HEK293 (cell line): ENCODE measurements around the gene OTOP3.

Experiments
- CTCF ChIA-PET: fragments of 350-600 bp; formaldehyde crosslinking; extraction: SDS; loops from one replicate; lab custom pipeline; 2021; ENCODE audit warnings: antibody characterized with exemption; lab: Yijun Ruan, JAX
- POLR2A ChIA-PET: fragments of 300-600 bp; formaldehyde crosslinking; extraction: SDS; loops from one replicate; lab custom pipeline; 2020; ENCODE audit warnings: antibody characterized with exemption, inconsistent platforms; lab: Yijun Ruan, JAX
- H3K27ac ChIP-seq: fragments of 200-500 bp; sonication (Bioruptor generic); 2 replicates; pipeline ENCODE4 v1.5.1; 2014; ENCODE audit warnings: low read depth, low read length, control low read depth, inconsistent platforms; ENCODE audit errors: extremely low read depth
- H3K36me3 ChIP-seq, 2 experiments: fragments of 200-500 bp in 1 of 2; sonication (Bioruptor generic) in 1 of 2; 1 replicate in 1 of 2; 2 replicates in 1 of 2; pipeline ENCODE4 v1.5.1; 2014 to 2017; ENCODE audit warnings: inconsistent platforms in 2 of 2, low read length in 2 of 2; ENCODE audit not compliant: control insufficient read depth in 2 of 2, insufficient read depth in 1 of 2
- H3K4me1 ChIP-seq: fragments of 200-500 bp; sonication (Bioruptor generic); 2 replicates; pipeline ENCODE4 v1.5.1; 2014; ENCODE audit warnings: mild to moderate bottlenecking, low read length, inconsistent platforms; ENCODE audit not compliant: control insufficient read depth, insufficient read depth
- H3K4me3 ChIP-seq: 2 replicates; pipeline ENCODE4 v1.5.1; 2011; ENCODE audit warnings: low read depth, mild to moderate bottlenecking, control low read depth, low read length, moderate library complexity
- H3K9me3 ChIP-seq: fragments of 200-500 bp; sonication (Bioruptor generic); 2 replicates; pipeline ENCODE4 v1.5.1; 2014; ENCODE audit warnings: low read depth, low read length, inconsistent platforms; ENCODE audit not compliant: control insufficient read depth, insufficient read depth
- IKZF3 ChIP-seq: fragments of 450-650 bp; IDR thresholded peaks from 2 replicates; pipeline ENCODE4 v1.5.0; 2018; ENCODE audit warnings: missing biosample characterization, mild to moderate bottlenecking, missing genetic modification characterization, moderate library complexity
- KLF9 ChIP-seq: fragments of 450-650 bp; formaldehyde crosslinking; IDR thresholded peaks from 2 replicates; pipeline ENCODE4 v1.5.1; 2016; ENCODE audit warnings: missing biosample characterization, missing genetic modification characterization, low read depth
- SP2 ChIP-seq: fragments of 450-650 bp; formaldehyde crosslinking; IDR thresholded peaks from 2 replicates; pipeline ENCODE4 v1.5.1; 2016; ENCODE audit warnings: missing biosample characterization, missing genetic modification characterization
- SP7 ChIP-seq: fragments of 450-650 bp; formaldehyde crosslinking; IDR thresholded peaks from 2 replicates; pipeline ENCODE4 v1.5.1; 2016; ENCODE audit warnings: missing biosample characterization, missing genetic modification characterization
- ZBTB17 ChIP-seq: fragments of 450-650 bp; formaldehyde crosslinking; IDR thresholded peaks from 2 replicates; pipeline ENCODE4 v1.5.1; 2016; ENCODE audit warnings: missing biosample characterization, missing genetic modification characterization
- ZFP37 ChIP-seq: fragments of 450-650 bp; formaldehyde crosslinking; IDR thresholded peaks from 2 replicates; pipeline ENCODE4 v1.5.1; 2016; ENCODE audit warnings: missing biosample characterization, missing genetic modification characterization
- ZNF10 ChIP-seq: fragments of 450-650 bp; formaldehyde crosslinking; IDR thresholded peaks from 2 replicates; pipeline ENCODE4 v1.5.1; 2017; ENCODE audit warnings: missing biosample characterization, missing genetic modification characterization
- ZNF132 ChIP-seq: fragments of 450-650 bp; formaldehyde crosslinking; IDR thresholded peaks from 2 replicates; pipeline ENCODE4 v1.5.1; 2017; ENCODE audit warnings: missing biosample characterization, missing genetic modification characterization, borderline replicate concordance
- ZNF2 ChIP-seq: fragments of 450-650 bp; formaldehyde crosslinking; IDR thresholded peaks from 2 replicates; pipeline ENCODE4 v1.5.1; 2016; ENCODE audit warnings: missing biosample characterization, missing genetic modification characterization
- ZNF366 ChIP-seq: fragments of 450-650 bp; formaldehyde crosslinking; conservative IDR thresholded peaks from 2 replicates; pipeline ENCODE4 v1.5.1; 2016; ENCODE audit warnings: missing biosample characterization, missing genetic modification characterization
- ZNF600 ChIP-seq: fragments of 450-650 bp; formaldehyde crosslinking; IDR thresholded peaks from 2 replicates; pipeline ENCODE4 v1.5.1; 2016; ENCODE audit warnings: missing biosample characterization, missing genetic modification characterization
- ZNF654 ChIP-seq: fragments of 450-650 bp; formaldehyde crosslinking; IDR thresholded peaks from 2 replicates; pipeline ENCODE4 v1.5.1; 2016; ENCODE audit warnings: low read depth, missing biosample characterization, missing genetic modification characterization
- ZSCAN30 ChIP-seq: fragments of 450-650 bp; IDR thresholded peaks from 2 replicates; pipeline ENCODE4 v1.5.1; 2018; ENCODE audit warnings: missing biosample characterization, mild to moderate bottlenecking, missing genetic modification characterization, moderate library complexity
- TF ChIP-seq, protein P1 (sequence below): fragments of 450-650 bp; formaldehyde crosslinking; IDR thresholded peaks from 2 replicates; pipeline ENCODE4 v1.5.1; 2016; ENCODE audit warnings: missing biosample characterization, missing genetic modification characterization
- TF ChIP-seq, protein P2 (sequence below): fragments of 450-650 bp; formaldehyde crosslinking; IDR thresholded peaks from 2 replicates; pipeline ENCODE4 v1.5.1; 2017; ENCODE audit warnings: missing biosample characterization, missing genetic modification characterization
- TF ChIP-seq, protein P3 (sequence below): fragments of 450-650 bp; formaldehyde crosslinking; IDR thresholded peaks from 2 replicates; pipeline ENCODE4 v1.5.1; 2017; ENCODE audit warnings: missing biosample characterization, missing genetic modification characterization

The OTOP3 gene

DNA sequence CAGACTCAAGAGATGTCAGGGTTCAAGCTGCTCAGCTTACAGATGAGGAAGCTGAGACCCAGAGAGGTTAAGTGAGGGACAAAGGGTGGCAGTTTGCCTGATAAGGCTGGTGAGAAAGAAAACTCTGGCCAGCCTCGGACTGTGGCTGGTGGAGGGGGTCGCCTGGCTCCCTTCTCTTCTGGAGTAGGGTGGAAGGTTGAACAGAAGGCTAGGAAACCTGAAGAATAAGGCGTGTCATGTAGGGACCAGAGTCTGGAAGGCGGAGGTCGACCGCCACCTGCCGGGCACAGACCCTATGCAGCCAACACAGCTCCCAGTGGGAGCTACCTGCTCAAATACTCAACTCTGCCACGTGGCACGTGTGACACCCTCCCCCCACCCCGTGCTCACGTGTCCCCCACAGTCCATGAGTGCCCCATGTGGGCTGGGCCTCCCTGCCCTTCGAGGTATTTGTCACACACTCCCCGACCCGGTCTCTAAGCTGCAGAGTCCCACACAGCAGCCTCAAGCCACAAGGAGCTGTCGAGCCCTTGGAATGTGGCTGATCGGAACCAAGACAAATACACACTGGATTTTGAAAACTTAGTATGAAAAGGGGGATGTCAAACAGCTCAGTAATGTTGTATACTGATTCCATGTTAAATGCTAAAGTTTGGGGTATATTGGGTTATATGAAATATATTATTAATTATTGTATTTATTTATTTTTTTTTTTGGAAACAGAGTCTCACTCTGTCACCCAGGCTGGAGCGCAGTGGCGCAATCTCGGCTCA lies 25.1 kb downstream of the OTOP3 start (continued):
- 0 out of 2 replicates have a peak, but pooled peaks have one; percentile 13 for TF ChIP-seq KLF9
- TF ChIP-seq ZFP37 (tag by site-specific recombination) = no peak
- TF ChIP-seq SP2 = peak; percentile 12; the same call in 1 of the 2 replicates

DNA sequence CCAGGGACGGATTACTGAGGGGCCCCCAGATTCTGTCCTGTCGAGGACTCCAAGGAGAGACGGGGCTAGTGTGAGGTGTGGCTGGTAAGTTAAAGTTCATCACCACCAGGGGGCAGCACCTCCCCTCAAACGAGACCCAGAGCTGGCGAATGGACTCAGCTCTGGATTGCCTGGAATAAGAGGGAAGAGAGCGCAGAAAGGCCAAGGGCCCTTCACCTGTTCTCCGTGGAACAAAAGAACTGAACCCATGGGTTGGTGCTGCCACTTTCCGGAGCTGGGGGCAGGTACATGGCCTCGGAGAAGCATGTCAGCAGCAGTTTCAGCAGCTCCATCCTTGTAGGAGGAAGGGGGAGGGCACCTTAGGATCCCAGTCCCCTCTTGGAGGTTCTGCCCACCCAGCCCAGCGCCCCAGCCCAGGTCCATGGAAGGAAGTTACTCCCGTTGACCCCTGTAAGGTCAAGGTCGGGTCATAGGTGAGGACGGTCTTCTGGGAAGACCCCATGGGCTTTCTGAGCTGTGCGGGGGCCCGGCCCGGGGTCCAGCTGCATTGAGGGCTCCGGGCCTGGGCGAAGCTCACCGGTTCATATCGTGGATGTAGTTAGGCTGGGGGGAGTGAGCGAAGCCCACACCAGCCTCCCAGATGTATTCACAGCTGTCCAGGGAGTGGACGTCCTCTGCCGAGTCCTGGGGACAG lies 26.1 kb downstream of the OTOP3 start:
- ChIA-PET POLR2A (interaction anchor here (0.6 to 2.3 kb wide), 16 partner anchors 11 to 1797 kb away, joined by 3 to 34 read pairs (median 5); partner anchors contain the start of genes ARMC7, CDR2L, FDXR and HID1), CTCF (interaction anchor here (0.6 to 7.6 kb wide), 60 partner anchors 9 to 788 kb away, joined by 3 to 100 read pairs (median 6); partner anchors contain the start of genes ARMC7, ATP5PD, CDR2L and FDXR)
- H3K27ac ChIP-seq = no peak overlapping the region
- no peak overlapping the region for H3K4me3 ChIP-seq
- peak; percentile 45; the same call in 1 of the 2 replicates for TF ChIP-seq ZNF600
- TF ChIP-seq, protein P1, sequence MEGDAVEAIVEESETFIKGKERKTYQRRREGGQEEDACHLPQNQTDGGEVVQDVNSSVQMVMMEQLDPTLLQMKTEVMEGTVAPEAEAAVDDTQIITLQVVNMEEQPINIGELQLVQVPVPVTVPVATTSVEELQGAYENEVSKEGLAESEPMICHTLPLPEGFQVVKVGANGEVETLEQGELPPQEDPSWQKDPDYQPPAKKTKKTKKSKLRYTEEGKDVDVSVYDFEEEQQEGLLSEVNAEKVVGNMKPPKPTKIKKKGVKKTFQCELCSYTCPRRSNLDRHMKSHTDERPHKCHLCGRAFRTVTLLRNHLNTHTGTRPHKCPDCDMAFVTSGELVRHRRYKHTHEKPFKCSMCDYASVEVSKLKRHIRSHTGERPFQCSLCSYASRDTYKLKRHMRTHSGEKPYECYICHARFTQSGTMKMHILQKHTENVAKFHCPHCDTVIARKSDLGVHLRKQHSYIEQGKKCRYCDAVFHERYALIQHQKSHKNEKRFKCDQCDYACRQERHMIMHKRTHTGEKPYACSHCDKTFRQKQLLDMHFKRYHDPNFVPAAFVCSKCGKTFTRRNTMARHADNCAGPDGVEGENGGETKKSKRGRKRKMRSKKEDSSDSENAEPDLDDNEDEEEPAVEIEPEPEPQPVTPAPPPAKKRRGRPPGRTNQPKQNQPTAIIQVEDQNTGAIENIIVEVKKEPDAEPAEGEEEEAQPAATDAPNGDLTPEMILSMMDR (tag by site-specific recombination) = peak; percentile 63
- TF ChIP-seq ZBTB17 (tag by site-specific recombination) = peak; percentile 49; the same call in 1 of the 2 replicates
- no peak for TF ChIP-seq ZNF132
- TF ChIP-seq, protein P2, sequence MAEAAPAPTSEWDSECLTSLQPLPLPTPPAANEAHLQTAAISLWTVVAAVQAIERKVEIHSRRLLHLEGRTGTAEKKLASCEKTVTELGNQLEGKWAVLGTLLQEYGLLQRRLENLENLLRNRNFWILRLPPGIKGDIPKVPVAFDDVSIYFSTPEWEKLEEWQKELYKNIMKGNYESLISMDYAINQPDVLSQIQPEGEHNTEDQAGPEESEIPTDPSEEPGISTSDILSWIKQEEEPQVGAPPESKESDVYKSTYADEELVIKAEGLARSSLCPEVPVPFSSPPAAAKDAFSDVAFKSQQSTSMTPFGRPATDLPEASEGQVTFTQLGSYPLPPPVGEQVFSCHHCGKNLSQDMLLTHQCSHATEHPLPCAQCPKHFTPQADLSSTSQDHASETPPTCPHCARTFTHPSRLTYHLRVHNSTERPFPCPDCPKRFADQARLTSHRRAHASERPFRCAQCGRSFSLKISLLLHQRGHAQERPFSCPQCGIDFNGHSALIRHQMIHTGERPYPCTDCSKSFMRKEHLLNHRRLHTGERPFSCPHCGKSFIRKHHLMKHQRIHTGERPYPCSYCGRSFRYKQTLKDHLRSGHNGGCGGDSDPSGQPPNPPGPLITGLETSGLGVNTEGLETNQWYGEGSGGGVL (tag by site-specific recombination) = no peak
- TF ChIP-seq ZNF654 (tag by site-specific recombination) = peak; percentile 89
- 0 out of 2 replicates have a peak, but pooled peaks have one; percentile 23 for TF ChIP-seq ZSCAN30 (tag by site-specific recombination)
- 0 out of 2 replicates have a peak, but pooled peaks have one; percentile 17 for TF ChIP-seq ZNF366 (tag by site-specific recombination)
- peak; percentile 56; the same call in 1 of the 2 replicates for TF ChIP-seq ZNF2 (tag by site-specific recombination)
- peak; percentile 89 for TF ChIP-seq IKZF3 (tag by site-specific recombination)
- TF ChIP-seq, protein P3, sequence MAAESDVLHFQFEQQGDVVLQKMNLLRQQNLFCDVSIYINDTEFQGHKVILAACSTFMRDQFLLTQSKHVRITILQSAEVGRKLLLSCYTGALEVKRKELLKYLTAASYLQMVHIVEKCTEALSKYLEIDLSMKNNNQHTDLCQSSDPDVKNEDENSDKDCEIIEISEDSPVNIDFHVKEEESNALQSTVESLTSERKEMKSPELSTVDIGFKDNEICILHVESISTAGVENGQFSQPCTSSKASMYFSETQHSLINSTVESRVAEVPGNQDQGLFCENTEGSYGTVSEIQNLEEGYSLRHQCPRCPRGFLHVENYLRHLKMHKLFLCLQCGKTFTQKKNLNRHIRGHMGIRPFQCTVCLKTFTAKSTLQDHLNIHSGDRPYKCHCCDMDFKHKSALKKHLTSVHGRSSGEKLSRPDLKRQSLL (tag by site-specific recombination) = no peak
- peak; percentile 70; the same call in 1 of the 2 replicates for TF ChIP-seq ZNF10 (tag by site-specific recombination)
- 0 out of 2 replicates have a peak, but pooled peaks have one; percentile 25 for TF ChIP-seq SP7 (tag by site-specific recombination)
- no peaks in the 10 kb centered on the region for H3K9me3 ChIP-seq
- H3K36me3 ChIP-seq = peaks cover 0 to 12% of the 10 kb centered on the region in 2 experiments; a peak in 2 of 3 replicates
- H3K4me1 ChIP-seq = no peaks in the 10 kb centered on the region
